GM13977 (cell line): ENCODE data around the gene NOM1.

Experiments
- DNase-seq: peaks from one replicate; pipeline ENCODE4 v3.0.0; 2012; ENCODE audit warnings: low spot score
- in situ Hi-C: fragments of 300-500 bp; cut with MboI; formaldehyde crosslinking; loops from one replicate; pipeline ENCODE4 v1.12.0; 2022; ENCODE audit warnings: low sequenced_read_pairs, low pct_unique_long_range_greater_than_20kb, mixed read lengths, inconsistent platforms; ENCODE audit not compliant: unreplicated experiment
- TF ChIP-seq, protein P1 (sequence below): IDR thresholded peaks from 2 replicates; pipeline ENCODE4 v1.5.1; 2012; ENCODE audit warnings: mild to moderate bottlenecking, control low read depth; ENCODE audit not compliant: insufficient read depth; ENCODE audit errors: extremely low read depth, missing control alignments

NOM1 gene

DNA sequence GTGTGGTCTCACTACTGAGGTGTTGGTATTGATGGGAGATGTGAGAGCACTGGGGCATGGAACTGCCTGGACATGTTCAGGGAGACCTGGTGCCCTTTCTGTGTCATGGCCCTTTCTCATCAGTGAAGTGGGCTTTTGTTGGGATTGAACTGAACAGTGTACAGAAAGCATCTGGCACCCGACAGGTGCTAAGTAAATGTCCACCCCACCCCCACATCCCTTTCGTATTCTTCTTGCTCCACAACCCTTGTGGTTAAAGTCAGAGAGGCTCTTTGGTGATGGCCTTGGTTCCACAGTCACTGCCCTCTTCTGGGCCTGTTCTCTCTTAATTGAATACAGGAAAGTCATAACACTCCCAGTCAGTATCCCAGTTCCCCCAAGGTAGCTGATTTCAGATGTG is 5.4 kb downstream of the NOM1 start:
- TF ChIP-seq, protein P1, sequence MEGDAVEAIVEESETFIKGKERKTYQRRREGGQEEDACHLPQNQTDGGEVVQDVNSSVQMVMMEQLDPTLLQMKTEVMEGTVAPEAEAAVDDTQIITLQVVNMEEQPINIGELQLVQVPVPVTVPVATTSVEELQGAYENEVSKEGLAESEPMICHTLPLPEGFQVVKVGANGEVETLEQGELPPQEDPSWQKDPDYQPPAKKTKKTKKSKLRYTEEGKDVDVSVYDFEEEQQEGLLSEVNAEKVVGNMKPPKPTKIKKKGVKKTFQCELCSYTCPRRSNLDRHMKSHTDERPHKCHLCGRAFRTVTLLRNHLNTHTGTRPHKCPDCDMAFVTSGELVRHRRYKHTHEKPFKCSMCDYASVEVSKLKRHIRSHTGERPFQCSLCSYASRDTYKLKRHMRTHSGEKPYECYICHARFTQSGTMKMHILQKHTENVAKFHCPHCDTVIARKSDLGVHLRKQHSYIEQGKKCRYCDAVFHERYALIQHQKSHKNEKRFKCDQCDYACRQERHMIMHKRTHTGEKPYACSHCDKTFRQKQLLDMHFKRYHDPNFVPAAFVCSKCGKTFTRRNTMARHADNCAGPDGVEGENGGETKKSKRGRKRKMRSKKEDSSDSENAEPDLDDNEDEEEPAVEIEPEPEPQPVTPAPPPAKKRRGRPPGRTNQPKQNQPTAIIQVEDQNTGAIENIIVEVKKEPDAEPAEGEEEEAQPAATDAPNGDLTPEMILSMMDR = no peak
- in situ Hi-C loops = loop anchor here (25.0 kb wide), 1 partner anchor 307 kb away; no protein-coding TSS in a partner anchor
- no peak for DNase-seq

DNA sequence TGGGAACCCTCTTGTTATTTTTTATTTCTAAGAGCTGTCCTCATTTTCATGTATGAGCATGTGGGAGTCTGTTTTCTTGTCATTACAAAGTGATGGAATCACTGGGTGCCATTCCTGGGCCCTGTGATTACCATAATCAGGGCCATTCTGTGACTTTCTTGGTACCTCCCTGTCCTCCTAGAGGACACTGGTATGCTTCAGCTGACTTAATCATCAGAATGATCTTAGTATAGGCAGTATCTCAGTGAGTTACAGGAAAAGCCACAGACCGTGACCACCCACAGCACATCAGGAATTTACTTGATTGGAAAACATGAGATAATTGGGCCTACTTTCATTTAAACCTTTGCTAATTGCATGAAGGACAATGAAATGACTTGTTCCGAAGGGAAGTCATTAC is 7.2 kb downstream of the NOM1 start:
- in situ Hi-C loops = loop anchor here (25.0 kb wide), 1 partner anchor 306 kb away; no protein-coding TSS in a partner anchor
- DNase-seq = no peak
- TF ChIP-seq, protein P1 = no peak

DNA sequence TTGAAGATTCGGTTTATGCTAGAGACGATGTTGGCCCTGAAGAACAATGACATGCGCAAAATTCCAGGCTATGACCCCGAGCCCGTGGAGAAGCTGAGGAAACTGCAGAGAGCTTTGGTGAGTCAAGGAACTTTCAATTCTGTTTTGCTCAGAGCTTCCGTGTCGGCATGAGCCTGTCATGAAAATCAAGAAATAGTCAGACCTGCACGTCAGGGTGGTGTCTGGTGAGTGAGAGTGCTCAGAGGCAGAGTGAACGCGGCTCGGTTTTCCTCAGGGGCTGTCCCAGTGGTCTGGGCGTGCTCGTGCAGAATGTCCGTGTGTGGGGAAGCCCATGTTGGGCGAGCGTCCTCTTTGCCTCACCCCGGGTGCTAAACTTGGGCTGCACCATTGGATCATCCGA is 12.6 kb downstream of the NOM1 start:
- TF ChIP-seq, protein P1 = no peak
- in situ Hi-C loops = loop anchor here (25.0 kb wide), 1 partner anchor 300 kb away; no protein-coding TSS in a partner anchor
- no peak for DNase-seq

DNA sequence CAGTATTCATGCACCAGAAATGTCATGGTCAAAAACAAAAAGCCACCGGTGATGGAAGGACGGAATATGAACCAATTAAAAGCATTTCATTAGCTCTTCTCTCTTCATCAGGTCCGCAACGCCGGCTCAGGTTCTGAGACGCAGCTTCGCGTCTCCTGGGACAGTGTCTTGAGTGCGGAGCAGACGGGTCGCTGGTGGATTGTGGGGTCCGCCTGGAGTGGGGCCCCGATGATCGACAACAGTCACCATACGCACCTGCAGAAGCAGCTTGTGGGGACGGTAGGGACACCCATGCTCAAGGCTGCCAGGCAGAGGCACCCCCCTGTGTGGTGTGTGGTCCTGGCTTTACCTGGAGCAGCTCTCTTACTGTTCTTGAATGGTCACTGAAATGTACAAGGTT is 13.4 kb downstream of the NOM1 start:
- TF ChIP-seq, protein P1 = no peak
- in situ Hi-C loops = loop anchor here (25.0 kb wide), 1 partner anchor 299 kb away; no protein-coding TSS in a partner anchor
- DNase-seq = no peak

DNA sequence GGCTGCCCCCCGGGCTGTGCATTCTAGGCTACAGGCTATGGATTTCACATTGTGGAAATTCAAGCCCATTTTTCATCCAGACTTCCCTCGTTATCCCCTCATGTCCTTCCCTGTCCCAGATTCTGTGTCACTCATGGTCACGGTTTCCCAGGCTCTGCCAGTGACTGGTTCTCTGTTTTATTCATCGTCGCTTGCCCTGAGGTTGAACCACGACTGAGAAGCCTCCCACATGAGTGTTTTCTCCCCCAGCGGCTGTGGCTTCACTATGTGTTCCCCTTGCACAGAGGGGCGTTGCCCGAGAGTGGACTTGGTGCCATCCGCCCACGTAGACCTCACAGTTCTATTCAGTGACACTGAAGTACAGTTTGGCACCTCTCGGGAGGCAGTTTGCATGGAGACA is 14.0 kb downstream of the NOM1 start:
- DNase-seq = no peak
- in situ Hi-C loops = loop anchor here (25.0 kb wide), 1 partner anchor 299 kb away; no protein-coding TSS in a partner anchor
- TF ChIP-seq, protein P1 = no peak

DNA sequence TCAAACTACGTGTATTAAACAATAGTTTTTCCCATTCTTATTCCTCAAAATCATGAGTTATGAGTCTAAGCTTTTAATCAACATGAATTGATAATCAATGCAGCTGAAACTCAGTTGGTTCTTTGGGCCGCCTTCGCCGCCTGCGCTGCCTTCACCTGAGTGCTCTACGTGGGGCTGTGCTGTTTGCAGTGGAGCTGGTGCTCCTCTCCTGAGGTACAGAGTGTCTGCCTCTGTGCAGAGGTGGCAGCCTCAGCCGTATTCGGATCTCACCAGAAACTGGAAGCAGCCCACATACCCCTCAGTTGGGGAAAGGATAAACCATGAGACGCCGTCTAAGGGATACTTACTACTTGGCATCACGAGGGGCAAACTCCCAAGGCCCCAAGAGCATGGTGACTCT is 15.5 kb downstream of the NOM1 start:
- in situ Hi-C loops = loop anchor here (25.0 kb wide), 1 partner anchor 297 kb away; no protein-coding TSS in a partner anchor

More for the DNA sequence above, 15.5 kb downstream of the NOM1 start:
- DNase-seq = no peak
- TF ChIP-seq, protein P1 = no peak
